OCI-LY7 (cell line): ENCODE data around the gene OR2F1. TPM values are rescaled to one million over a fixed set of nuclear protein-coding genes. Genes with fewer than 3 reads are reported as not detected.

Source experiments
- BruUV-seq: library from RNA; stranded (reverse); fragments of 400-500 nt; replicated peaks from 2 replicates; lab custom pipeline; 2021; lab: Mats Ljungman, UMichigan
- CTCF ChIA-PET: fragments of 300-600 bp; sonication (Branson Sonifier 250); formaldehyde crosslinking; loops from one replicate; lab custom pipeline; 2022; ENCODE audit warnings: antibody characterized with exemption; ENCODE audit not compliant: unreplicated experiment; lab: Charles Lee
- POLR2A ChIA-PET: fragments of 300-600 bp; sonication (Branson Sonifier 250); formaldehyde crosslinking; loops from one replicate; lab custom pipeline; 2022; ENCODE audit warnings: antibody characterized with exemption; lab: Charles Lee
- DNase-seq: peaks from one replicate; pipeline ENCODE4 v3.0.0-alpha.2; 2015; ENCODE audit warnings: low spot score
- H2AFZ ChIP-seq: fragments of 200-600 bp; sonication (generic), shearing (Covaris generic); 2 replicates; pipeline ENCODE4 v1.6.1; 2014; ENCODE audit warnings: mild to moderate bottlenecking, antibody characterized with exemption, low read length, moderate library complexity
- H3K27ac ChIP-seq: fragments of 200-600 bp; sonication (generic); 2 replicates; pipeline ENCODE4 v1.5.1; 2014; ENCODE audit warnings: mixed run types, low read depth, mild to moderate bottlenecking, moderate library complexity, low read length, inconsistent platforms; ENCODE audit not compliant: poor library complexity, severe bottlenecking
- H3K36me3 ChIP-seq: fragments of 200-600 bp; sonication (generic); 2 replicates; pipeline ENCODE4 v1.6.1; 2014; ENCODE audit warnings: mild to moderate bottlenecking, antibody characterized with exemption, low read length, moderate library complexity, mixed read lengths; ENCODE audit not compliant: insufficient read depth
- H3K4me1 ChIP-seq: fragments of 200-600 bp; sonication (generic); 2 replicates; pipeline ENCODE4 v1.5.1; 2014; ENCODE audit warnings: mild to moderate bottlenecking, low read length; ENCODE audit not compliant: insufficient read depth, poor library complexity, severe bottlenecking
- H3K4me2 ChIP-seq: fragments of 200-600 bp; sonication (generic); 2 replicates; pipeline ENCODE4 v1.6.1; 2014; ENCODE audit warnings: mild to moderate bottlenecking, low read length
- H3K4me3 ChIP-seq: fragments of 200-600 bp; sonication (generic); 2 replicates; pipeline ENCODE4 v1.5.1; 2014; ENCODE audit warnings: mild to moderate bottlenecking, low read depth, low read length; ENCODE audit not compliant: poor library complexity, severe bottlenecking
- H3K79me2 ChIP-seq: fragments of 200-600 bp; sonication (generic); 2 replicates; pipeline ENCODE4 v1.6.1; 2016; ENCODE audit warnings: low read depth, mild to moderate bottlenecking, low read length, moderate library complexity, mixed read lengths; ENCODE audit not compliant: insufficient read depth
- H3K9me2 ChIP-seq: fragments of 200-600 bp; sonication (generic); 2 replicates; pipeline ENCODE4 v1.6.1; 2016; ENCODE audit warnings: mild to moderate bottlenecking, low read length, mixed read lengths; ENCODE audit not compliant: insufficient read depth
- H3K9me3 ChIP-seq: fragments of 200-600 bp; sonication (generic); 2 replicates; pipeline ENCODE4 v1.6.1; 2014; ENCODE audit warnings: mild to moderate bottlenecking, mixed run types, low read length, mixed read lengths
- H4K20me1 ChIP-seq: fragments of 200-600 bp; sonication (generic); 2 replicates; pipeline ENCODE4 v1.6.1; 2014; ENCODE audit warnings: mild to moderate bottlenecking, antibody characterized with exemption, low read length, moderate library complexity, mixed read lengths; ENCODE audit not compliant: insufficient read depth
- EZH2phosphoT487 ChIP-seq: fragments of 200-600 bp; sonication (generic); IDR thresholded peaks from 2 replicates; pipeline ENCODE4 v1.6.1; 2018; ENCODE audit warnings: low read depth, borderline replicate concordance, mild to moderate bottlenecking, mixed run types, antibody characterized with exemption, low read length, moderate library complexity, mixed read lengths
- intact Hi-C: fragments of 100-400 bp; cut with micrococcal nuclease; formaldehyde crosslinking; loops from one replicate; pipeline ENCODE4 v1.10.0; 2022; ENCODE audit not compliant: unreplicated experiment
- total RNA-seq, 2 experiments: library from RNA; depleted of rRNA in 1 of 2; stranded (reverse); fragments of >200 nt in 1 of 2; shearing (Covaris generic) in 1 of 2; gene quantifications; 2 replicates each; pipeline ENCODE4 v1.2.3, GENCODE V29; 2014 to 2022
- TF ChIP-seq, protein P1 (sequence below): fragments of 200-600 bp; sonication (generic); conservative IDR thresholded peaks from 2 replicates; pipeline ENCODE4 v1.5.1; 2014; ENCODE audit warnings: mild to moderate bottlenecking, antibody characterized with exemption, low read length, moderate library complexity, mixed read lengths

The OR2F1 gene
- total RNA-seq, 2 experiments from 2014 or later: not detected

DNA sequence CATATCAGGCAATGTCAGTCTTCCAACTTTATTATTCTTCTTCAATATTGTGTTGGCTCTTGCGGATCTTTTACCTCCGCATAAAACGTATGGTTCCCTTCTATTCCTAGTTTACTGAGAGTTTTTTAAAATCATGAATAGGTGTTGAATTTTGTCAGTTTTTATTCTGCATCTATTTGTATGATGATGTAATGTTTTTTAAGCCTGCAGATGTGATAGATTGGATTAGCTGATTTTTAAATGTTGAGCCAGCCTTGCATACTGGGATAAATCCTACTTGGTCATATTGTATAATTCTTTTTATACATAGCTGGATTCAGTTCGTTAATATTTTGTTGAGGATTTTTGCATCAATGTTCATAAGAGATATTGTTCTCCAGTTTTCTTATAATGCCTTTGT, 9.2 kb upstream of the OR2F1 start:
- TF ChIP-seq, protein P1, sequence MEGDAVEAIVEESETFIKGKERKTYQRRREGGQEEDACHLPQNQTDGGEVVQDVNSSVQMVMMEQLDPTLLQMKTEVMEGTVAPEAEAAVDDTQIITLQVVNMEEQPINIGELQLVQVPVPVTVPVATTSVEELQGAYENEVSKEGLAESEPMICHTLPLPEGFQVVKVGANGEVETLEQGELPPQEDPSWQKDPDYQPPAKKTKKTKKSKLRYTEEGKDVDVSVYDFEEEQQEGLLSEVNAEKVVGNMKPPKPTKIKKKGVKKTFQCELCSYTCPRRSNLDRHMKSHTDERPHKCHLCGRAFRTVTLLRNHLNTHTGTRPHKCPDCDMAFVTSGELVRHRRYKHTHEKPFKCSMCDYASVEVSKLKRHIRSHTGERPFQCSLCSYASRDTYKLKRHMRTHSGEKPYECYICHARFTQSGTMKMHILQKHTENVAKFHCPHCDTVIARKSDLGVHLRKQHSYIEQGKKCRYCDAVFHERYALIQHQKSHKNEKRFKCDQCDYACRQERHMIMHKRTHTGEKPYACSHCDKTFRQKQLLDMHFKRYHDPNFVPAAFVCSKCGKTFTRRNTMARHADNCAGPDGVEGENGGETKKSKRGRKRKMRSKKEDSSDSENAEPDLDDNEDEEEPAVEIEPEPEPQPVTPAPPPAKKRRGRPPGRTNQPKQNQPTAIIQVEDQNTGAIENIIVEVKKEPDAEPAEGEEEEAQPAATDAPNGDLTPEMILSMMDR: no peak
- TF ChIP-seq EZH2phosphoT487: no peak
- ChIA-PET POLR2A (interaction anchor here (0.5 to 1.1 kb wide), 4 partner anchors 15 to 882 kb away, joined by 3 to 4 read pairs (median 3); no protein-coding TSS in a partner anchor), CTCF (no interaction called here)
- Histone ChIP-seq H3K4me3 (no peak overlapping the region), H3K27ac (no peak overlapping the region), H3K9me3 (no peaks in the 10 kb centered on the region), H3K9me2 (no peaks in the 10 kb centered on the region), H3K36me3 (no peaks in the 10 kb centered on the region), H3K4me1 (no peaks in the 10 kb centered on the region), H3K4me2 (no peak overlapping the region), H4K20me1 (no peaks in the 10 kb centered on the region), H2AFZ (no peak overlapping the region), H3K79me2 (no peaks in the 10 kb centered on the region)
- no peak for DNase-seq
- intact Hi-C loops: no loop called here
- BruUV-seq: no TSS peak

DNA sequence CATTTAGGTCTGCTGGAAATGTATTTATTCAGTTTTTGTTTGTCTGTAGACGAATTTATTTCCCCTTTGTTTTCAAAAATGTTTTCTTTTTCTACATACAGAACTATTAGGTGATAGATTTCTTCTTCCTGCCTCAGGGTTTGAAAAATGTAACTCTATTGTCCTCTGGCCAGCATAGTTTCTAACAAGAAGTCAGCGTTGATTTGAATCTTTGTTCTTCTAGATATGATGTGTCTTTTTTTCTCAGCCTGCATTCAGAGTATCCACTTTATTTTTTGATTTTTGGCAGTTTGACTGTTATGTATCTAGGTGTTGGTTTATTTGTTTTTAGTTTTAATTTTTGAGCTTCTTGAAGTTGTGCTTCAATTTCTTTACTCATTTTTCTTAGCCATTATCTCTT, 7.5 kb upstream of the OR2F1 start:
- CTCF ChIA-PET: no interaction called here
- no TSS peak for BruUV-seq
- TF ChIP-seq, protein P1: no peak
- TF ChIP-seq EZH2phosphoT487: no peak

DNA sequence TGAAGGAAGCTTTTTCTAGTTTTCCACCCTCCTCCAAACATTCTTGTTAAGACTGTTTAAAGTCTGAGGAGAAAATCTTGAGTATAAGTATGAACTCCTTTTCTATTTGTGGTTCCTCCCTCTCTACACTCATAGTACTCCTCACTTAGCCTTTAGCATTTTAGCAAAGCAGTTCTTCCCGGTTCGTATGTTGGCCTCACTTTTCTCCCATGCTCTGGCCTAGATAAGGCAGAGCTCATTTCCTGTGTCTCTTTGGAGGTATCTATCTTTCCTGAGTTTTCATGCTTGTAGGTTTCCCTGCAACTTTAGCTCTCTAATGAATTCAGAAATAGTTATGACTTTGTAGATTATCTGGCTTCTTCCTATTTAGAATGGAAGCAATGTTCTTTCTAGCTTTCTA, 5.9 kb upstream of the OR2F1 start:
- no TSS peak for BruUV-seq
- Histone ChIP-seq H3K4me3 (no peak overlapping the region), H2AFZ (no peak overlapping the region), H3K4me1 (no peaks in the 10 kb centered on the region), H3K79me2 (no peaks in the 10 kb centered on the region), H4K20me1 (no peaks in the 10 kb centered on the region), H3K4me2 (no peak overlapping the region), H3K36me3 (no peaks in the 10 kb centered on the region), H3K9me3 (no peaks in the 10 kb centered on the region), H3K9me2 (no peaks in the 10 kb centered on the region), H3K27ac (no peak overlapping the region)
- no peak for DNase-seq
- intact Hi-C loops: no loop called here
- ChIA-PET POLR2A (no interaction called here), CTCF (no interaction called here)
- TF ChIP-seq, protein P1: no peak
- no peak for TF ChIP-seq EZH2phosphoT487

More for the DNA sequence above, 7.5 kb upstream of the OR2F1 start:
- H3K9me3 ChIP-seq: no peaks in the 10 kb centered on the region
- intact Hi-C loops: no loop called here
- H3K79me2 ChIP-seq: no peaks in the 10 kb centered on the region
- H3K4me2 ChIP-seq: no peak overlapping the region
- no peaks in the 10 kb centered on the region for H4K20me1 ChIP-seq
- H3K4me3 ChIP-seq: no peak overlapping the region
- H3K27ac ChIP-seq: no peak overlapping the region
- no peak overlapping the region for H2AFZ ChIP-seq
- POLR2A ChIA-PET: no interaction called here
- no peak for DNase-seq
- H3K4me1 ChIP-seq: no peaks in the 10 kb centered on the region
- H3K36me3 ChIP-seq: no peaks in the 10 kb centered on the region
- H3K9me2 ChIP-seq: no peaks in the 10 kb centered on the region
